Omental fat pad (tissue), 4 donors: ENCODE results near the gene CD48. TPM values are rescaled to one million over a fixed set of nuclear protein-coding genes. Genes with fewer than 3 reads are reported as not detected.
"Not testable (repeated sequence)": the region's sequence is repeated elsewhere in the genome, so short reads cannot be mapped to it uniquely, and the experiment has no call there.

Source experiments
- ATAC-seq: fragments of 150-250 bp; one replicate; pipeline ENCODE4 v1.9.1; 2016; ENCODE audit warnings: mild to moderate bottlenecking, moderate library complexity; ENCODE audit not compliant: low FRiP score
- DNase-seq: peaks from one replicate; pipeline ENCODE4 v3.0.0-alpha.2; 2019; ENCODE audit warnings: low spot score
- total RNA-seq, 4 donors: library from RNA; depleted of rRNA; stranded (reverse); fragments of >200 nt; gene quantifications; one replicate each; pipeline ENCODE4 v1.1.0, GENCODE V29; 2016
- TF ChIP-seq, protein P1 (sequence below), 3 donors: fragments of 450-650 bp; IDR thresholded peaks; one replicate each; pipeline ENCODE4 v1.5.1; 2016 to 2017; ENCODE audit warnings: antibody characterized with exemption in 3 of 3, mild to moderate bottlenecking in 3 of 3, moderate library complexity in 2 of 3

The CD48 gene
- total RNA-seq, 4 donors from 2014 or later = 5.2 to 21.0 (median 8.0) TPM

- ATAC-seq (no peak), DNase-seq (no peak)
- TF ChIP-seq, protein P1, sequence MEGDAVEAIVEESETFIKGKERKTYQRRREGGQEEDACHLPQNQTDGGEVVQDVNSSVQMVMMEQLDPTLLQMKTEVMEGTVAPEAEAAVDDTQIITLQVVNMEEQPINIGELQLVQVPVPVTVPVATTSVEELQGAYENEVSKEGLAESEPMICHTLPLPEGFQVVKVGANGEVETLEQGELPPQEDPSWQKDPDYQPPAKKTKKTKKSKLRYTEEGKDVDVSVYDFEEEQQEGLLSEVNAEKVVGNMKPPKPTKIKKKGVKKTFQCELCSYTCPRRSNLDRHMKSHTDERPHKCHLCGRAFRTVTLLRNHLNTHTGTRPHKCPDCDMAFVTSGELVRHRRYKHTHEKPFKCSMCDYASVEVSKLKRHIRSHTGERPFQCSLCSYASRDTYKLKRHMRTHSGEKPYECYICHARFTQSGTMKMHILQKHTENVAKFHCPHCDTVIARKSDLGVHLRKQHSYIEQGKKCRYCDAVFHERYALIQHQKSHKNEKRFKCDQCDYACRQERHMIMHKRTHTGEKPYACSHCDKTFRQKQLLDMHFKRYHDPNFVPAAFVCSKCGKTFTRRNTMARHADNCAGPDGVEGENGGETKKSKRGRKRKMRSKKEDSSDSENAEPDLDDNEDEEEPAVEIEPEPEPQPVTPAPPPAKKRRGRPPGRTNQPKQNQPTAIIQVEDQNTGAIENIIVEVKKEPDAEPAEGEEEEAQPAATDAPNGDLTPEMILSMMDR (IDR thresholded peaks at IDR 0.05) = no peak
Observed at GRCh38 chr1:160734301-160734700, 22.7 kb upstream of the CD48 start.

GRCh38 chr1:160733898-160734297 lies 22.3 kb upstream of the CD48 start:
- no peak for DNase-seq
- ATAC-seq = no peak
- TF ChIP-seq, protein P1 (IDR thresholded peaks at IDR 0.05) = no peak

GRCh38 chr1:160731990-160732389 lies 20.4 kb upstream of the CD48 start:
- DNase-seq (no peak), ATAC-seq (no peak)
- TF ChIP-seq, protein P1 (IDR thresholded peaks at IDR 0.05) = no peak

- not testable (repeated sequence) for ATAC-seq
Observed at GRCh38 chr1:160731564-160731963, 19.9 kb upstream of the CD48 start.

DNA sequence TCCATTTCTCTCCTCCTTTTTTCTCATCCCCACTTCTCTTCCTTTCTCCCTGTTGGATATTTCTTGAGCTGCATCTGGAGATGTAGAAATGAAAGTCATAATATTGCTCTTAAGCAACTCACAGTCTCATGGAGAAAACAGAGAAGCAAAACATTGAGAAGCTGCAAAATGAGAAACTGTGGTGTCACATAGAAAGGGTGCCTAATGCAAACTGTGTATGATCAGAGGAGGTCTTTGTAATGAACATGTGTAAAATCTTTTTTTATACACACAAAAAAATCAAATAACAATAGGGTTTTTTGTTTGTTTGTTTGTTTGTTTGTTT lies 15.7 kb upstream of the CD48 start:
- ATAC-seq = no peak

More at GRCh38 chr1:160731564-160731963, 19.9 kb upstream of the CD48 start:
- DNase-seq = not testable (repeated sequence)

DNA sequence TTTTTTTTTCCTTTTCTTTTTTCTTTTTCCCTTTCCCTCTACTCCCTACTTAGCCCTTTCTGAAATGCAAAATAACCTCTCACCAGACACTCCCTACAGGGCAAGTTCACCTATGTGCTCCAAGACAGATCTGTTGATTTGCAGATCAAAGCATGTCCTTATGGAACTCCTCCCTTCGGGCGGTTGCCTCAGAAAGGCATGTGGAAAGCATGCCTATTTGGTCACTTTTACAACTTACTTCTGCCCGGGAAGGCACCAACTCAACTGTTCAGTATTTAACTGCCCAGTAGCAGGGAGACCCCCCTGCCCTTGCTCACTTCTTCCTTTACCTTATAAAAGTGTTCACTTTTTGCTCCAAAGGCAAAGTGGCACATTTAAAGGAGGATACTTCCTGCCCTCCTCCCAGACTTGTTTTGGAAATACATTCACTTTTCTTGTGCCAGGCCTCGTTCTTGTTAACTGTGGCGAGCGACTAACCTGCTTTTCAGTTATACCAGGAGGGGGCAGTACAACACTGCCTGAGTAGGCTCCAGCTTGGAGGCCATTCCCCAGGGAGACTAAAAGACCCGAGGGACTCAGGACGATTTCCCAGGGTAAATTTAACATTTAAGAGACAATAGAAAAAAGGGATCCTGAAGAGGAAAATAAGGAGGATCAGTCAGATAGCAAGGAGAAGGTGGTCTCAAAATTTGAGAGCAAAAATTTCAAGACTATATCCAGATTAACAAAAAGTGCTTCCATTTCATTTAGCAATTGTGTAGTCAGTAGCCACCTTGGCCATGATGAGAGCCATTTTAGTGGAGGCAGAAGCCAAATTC lies 15.1 kb upstream of the CD48 start:
- DNase-seq (no peak), ATAC-seq (peak; percentile 90)
- TF ChIP-seq, protein P1 (IDR thresholded peaks at IDR 0.05) = peak in 1 of 3 donors; percentile 34

More for the DNA sequence above, 15.7 kb upstream of the CD48 start:
- DNase-seq = no peak
- TF ChIP-seq, protein P1 (IDR thresholded peaks at IDR 0.05) = no peak

DNA sequence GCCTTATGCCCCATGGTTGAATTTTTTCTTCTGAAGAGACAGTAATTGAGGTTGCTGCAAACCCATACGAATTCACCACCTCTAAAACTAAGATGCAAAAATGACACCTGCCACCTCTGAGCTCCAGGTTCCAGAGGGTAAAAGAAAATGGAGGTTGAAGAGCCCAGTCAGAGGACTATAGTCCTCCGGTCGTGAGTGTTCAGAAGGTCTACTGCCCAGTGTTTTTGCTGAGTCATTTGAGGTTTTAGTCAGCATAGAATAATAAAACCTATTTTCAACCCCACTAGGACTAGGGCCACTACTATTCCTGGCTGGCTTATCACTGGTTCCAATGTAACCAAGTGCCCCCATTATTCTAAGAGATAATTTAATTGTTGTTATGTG lies 14.5 kb upstream of the CD48 start:
- no peak for ATAC-seq
- no peak for DNase-seq
- TF ChIP-seq, protein P1 (IDR thresholded peaks at IDR 0.05) = no peak
